NCI-H774 (cell line): ENCODE results near the gene MAML3.

Experiments used
- DNase-seq: peaks from one replicate; lab custom pipeline; 2025; lab: John Stamatoyannopoulos, UW

The MAML3 gene

DNA sequence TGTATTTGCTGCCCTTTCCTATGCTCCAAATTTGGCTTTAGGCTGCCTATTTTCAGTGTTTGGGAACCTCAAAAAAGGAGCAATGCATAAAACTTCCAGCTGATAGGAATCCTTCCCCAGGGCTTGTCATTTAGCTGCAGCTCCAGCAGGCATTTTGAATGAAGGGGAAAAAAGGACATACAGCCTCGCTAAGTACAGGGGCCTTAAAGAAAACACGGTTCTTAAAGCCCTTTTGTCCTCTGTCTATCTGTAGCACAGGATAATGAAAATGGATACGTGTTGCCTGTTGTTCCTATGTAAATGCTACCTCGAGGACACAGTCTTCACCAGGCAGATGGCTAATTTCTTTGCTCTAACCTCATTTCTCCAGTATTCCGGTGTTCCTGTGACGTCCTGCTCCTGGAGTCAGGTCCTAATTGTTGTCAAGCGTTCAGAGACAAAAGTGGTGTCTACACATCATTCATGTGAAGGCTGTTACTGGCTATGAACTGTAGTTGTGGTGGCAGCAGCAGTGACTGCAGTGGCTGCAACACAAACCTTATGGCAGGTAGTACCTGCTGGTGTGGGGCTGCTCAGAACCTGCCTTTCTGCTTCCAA lies 371.0 kb downstream of the MAML3 start:
- no peak for DNase-seq

DNA sequence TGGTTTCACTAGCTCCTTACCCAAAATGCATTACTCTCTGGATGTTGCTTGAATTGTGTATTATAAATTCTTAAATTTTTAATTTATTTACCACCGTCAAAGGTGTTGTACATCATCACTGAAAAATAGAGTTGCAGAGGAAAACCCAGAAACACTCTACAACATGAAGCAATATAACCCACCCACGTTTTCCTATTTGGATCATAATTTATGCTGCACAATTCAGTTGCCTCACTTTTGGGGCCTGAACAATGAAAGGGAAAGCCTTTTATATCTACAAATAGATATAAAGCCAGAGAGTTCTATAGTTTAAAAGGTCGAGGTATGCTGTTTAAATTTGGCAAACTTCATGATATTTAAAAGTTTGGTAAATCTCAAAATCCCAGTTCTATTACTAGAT lies 372.9 kb downstream of the MAML3 start:
- DNase-seq: no peak

- DNase-seq: no peak
Measured at GRCh38 chr4:139779691-139780090, 374.3 kb downstream of the MAML3 start.

DNA sequence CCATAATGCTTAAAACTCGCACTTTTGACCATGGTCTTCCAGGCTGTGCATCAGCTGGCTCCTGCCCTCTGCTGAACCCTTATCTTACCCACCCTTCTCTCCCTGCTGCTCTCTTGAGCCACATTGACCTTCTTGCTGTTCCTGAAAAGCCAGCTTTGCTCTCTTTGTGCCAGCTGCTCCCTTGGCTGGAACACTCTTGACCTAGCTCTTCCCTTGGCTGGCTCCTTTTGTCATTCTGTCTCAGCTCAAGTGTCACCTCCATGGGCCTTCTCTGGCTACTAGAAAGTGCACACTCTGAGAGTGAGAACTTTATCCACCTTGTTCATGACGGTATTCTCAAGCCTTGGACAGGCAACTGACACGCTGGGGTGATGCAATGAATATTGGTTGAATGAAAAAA lies 376.2 kb downstream of the MAML3 start:
- DNase-seq: no peak

GRCh38 chr4:139776235-139776634 lies 377.7 kb downstream of the MAML3 start:
- no peak for DNase-seq

DNA sequence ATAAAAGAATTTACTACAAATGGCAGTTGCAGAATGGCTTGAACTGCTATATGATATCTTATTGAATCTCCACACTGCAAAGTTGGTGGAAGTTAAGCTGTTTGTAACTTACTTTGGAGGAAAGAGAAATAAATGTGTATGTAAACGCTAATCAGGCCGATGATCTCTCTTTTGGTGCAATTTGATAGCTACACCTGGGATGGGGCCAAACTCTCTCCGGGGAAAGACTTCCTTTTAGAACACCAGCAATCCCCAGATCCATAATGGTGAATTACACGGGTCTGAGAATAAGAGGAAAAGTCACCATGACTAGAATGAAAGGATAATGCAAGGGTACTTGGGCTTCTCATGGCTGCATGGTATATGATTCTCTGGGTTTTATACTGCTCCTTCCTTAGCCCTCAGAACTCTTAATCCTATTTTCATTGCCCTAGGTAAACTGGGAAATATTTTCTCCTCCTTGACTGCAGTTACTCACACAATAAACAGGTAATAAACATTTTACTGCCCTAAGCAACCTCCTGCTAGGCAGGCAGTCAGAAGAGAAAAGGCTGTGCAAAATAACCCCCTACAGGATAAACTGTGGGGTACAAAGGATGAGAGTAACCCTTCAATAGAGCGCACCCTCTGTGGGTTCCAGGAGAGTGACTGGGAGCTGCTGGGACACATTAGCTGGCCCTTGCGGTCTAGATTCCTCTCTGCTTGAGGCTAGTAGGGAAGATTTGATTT lies 379.1 kb downstream of the MAML3 start:
- no peak for DNase-seq

DNA sequence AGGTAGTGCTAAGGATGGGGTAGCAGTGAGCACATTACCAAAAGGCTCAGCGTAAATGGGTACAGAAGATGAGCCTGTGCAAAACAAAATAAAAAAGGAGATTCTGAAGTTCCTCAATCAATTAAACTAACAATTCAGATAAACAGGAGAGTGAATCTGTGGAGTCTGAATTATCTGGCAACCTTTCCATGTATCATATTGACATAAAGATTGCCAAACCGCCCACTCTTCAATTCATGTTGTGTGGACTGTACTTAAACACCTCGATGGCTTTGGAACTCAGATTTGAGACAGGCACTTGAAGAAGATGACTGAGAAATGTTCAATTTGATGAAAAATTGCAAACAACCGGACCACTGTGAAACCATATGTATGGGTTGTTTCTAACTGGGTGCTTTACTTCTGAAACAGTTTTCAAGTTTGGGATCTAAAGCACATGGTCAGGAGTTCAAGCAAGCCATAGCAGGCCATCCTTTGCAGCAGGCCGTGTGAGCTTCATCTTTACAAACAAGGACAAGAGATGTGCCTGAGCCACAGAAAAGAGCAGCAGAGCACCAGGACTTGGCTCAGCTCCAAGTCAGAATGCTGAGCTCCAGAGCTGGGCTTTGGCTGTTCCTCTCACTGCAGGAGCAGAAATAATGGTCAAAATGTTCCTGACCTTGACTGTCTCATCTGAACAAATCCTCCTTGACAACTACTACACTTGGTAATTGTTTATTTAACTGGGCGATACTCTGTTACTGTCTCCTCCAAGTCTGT lies 380.2 kb downstream of the MAML3 start:
- DNase-seq: no peak

DNA sequence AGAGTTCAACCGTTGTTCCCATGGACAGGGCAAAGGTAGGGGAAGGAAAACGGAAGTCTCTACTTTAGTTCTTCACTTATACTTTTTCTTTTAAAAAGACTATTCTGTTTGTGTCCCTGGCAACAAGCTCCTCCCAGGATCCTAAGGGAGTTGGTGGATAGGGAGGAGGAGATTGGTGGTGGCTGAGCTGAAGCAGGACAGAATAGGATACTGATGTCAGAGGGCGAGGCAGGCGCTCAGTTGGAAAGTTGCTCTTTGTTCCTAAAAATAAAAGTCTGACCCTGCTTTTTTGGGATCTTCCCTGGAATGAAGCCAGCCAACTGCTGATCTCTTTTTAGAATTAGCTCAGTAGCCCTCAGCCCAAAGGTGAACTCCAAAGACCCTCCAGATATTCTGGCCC lies 383.6 kb downstream of the MAML3 start:
- DNase-seq: no peak

DNA sequence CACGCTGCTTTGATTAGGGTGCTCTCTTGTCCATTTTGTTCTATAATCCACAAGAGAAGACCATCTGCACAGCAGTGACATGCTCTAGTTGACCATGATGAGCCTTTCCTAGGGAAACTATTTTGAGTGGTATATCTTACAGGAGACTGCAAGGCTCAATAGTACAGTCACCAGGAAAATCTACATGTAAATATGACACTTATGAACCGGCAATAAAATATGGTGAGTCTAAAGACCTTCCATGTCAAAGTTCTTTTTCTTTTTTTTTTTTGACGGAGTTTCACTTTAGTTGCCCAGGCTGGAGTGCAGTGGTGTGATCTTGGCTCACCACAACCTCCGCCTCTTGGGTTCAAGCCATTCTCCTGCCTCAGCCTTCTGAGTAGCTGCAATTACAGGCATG lies 384.6 kb downstream of the MAML3 start:
- no peak for DNase-seq

DNA sequence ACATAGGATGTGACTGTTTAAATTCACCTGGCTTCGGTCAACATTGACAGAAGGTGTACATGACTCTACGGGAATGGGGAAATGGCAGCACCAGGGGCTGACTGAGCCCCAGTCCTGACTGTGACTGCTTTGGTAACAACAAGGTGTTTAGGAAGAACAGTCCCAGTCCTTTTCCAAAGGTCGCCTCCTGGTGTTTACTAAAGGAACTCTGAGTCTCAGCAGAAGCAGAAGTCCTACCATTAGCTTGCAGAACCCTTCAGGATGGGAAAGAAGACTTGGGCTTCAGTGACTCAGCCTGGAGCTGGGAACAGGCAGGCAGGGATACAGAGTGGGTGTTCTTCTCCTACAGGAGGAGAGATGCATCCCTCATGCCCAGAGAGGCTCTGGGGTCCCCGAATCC lies 385.1 kb downstream of the MAML3 start:
- no peak for DNase-seq

GRCh38 chr4:139768366-139768765 lies 385.6 kb downstream of the MAML3 start:
- DNase-seq: no peak

GRCh38 chr4:139767585-139767984 lies 386.4 kb downstream of the MAML3 start:
- no peak for DNase-seq

DNA sequence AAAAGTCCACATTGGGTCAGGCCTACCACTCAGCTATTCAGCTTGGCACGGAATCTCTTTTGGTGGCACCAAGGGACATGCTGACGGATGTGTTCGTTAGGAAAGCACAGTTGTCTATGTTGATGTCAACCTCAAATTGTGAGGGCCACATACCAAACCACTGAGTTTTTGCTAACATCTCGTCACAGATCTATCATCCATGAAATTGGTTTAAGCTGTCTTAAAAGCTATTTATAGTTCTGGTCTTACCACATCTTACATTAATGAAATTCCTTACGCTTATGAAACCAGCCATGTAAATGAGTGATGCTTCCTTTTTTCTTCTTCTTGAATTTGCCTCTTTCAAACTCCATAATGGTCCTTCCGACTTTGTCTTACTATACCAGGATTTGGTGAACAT lies 386.8 kb downstream of the MAML3 start:
- no peak for DNase-seq

DNA sequence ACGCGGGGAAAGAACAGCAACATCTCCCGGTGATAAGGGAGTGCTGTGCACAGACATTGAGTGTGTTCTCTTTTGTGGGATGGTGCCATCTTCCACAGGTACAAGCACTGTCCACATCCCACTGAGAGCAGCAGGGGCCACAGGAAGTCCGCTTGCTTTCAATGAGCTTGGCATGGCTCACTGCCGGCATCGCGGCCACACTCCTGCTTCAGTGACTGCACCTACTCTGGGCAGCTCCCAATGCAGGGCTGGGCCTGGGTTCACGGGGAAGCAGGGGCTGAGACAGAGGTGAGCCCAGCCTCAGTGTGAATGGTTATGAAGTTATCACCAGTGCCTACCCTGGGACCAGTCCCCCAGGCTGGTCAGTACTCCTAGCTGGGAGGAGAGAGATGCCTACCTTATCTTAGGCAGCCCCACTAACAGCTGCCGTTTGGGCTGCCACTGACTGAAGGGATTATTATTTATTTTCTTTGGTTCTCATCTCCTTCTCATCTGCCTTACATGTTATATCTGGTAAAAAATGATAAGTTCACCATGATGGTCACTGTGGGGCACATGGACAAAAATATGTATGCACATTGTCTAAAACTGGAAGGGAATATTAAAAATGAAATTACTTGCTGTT lies 389.2 kb downstream of the MAML3 start:
- DNase-seq: no peak

GRCh38 chr4:139764182-139764581 lies 389.8 kb downstream of the MAML3 start:
- DNase-seq: no peak

GRCh38 chr4:139763672-139764071 lies 390.3 kb downstream of the MAML3 start:
- DNase-seq: no peak

- DNase-seq: no peak
Measured at GRCh38 chr4:139763205-139763604, 390.8 kb downstream of the MAML3 start.

- DNase-seq: no peak
Measured at GRCh38 chr4:139762720-139763119, 391.3 kb downstream of the MAML3 start.

DNA sequence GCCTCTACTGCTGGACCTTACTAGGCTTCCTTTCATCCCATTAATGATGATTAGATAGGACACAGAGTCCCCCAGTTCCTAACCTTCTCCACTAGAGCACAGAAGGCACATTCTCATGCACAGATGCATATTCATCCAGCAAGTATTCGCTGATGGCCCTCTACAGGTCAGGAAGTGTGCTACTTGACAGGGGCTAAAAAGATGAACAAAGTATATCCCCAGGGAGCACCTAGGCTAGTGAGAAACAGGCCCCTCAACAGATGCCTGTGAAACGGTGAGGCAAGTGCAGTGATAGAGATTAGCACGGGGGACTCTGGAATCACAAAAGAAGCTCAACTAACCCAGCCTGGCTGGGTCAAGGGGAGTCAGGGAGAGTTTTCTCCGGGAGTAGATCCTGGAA lies 392.5 kb downstream of the MAML3 start:
- no peak for DNase-seq

GRCh38 chr4:139760567-139760966 lies 393.4 kb downstream of the MAML3 start:
- no peak for DNase-seq

DNA sequence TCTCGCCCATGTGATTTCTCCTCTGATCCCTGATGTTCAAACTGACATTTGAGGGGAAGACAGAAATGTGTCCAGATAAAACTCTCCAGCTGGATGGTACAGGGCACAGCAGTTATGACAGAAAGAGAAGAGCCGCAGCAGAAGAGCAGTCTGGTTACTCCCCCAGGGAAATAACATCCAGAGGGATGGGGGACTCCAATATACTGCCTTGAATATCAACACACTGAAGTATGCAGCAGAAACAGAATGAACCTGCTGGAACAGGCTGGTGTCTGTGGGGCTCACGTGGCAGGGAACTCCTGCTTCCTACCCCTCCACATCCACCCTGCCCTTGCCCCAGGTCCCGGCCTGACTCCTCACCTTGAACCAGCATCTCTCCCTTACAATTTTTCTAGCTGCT lies 394.9 kb downstream of the MAML3 start:
- no peak for DNase-seq

DNA sequence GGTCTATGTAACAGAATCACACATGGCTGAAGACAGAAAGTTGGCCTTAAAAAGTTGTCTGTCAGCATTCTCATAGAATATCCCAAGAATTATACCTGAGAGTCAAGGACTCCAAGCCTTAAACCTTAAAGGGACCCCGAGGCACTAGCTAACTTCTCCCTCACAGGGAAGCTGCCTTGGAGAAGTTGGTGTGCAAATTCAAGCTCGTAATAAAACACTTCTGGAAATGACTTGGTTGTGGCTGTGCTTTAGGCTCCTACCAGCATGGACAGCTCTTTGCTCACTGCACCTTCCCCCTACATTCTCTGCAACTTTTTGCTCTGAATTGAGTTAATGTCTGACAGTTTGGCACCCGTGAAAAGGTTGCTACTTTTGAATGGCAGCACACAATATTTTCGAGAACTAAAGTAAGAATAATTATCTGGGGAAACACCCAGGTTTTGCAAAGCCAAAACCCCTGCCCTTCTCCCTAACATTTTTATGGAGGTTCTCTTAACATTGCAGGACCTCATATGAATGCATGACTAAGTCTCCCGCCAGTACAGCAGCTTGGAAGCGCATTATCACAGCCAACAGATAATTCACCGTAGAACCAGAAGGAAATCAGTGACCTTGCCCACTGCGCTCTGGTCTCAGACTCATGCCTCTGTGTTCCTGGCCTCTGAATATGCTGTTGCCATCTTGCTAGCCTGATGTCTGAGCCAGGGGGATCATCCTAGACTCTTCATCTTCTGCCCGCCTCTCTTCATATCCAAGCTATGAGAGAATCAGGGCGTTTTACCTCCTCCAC lies 397.4 kb downstream of the MAML3 start:
- no peak for DNase-seq
